ENCODE measurements around the gene ZNF618.

ZNF618 gene

DNA sequence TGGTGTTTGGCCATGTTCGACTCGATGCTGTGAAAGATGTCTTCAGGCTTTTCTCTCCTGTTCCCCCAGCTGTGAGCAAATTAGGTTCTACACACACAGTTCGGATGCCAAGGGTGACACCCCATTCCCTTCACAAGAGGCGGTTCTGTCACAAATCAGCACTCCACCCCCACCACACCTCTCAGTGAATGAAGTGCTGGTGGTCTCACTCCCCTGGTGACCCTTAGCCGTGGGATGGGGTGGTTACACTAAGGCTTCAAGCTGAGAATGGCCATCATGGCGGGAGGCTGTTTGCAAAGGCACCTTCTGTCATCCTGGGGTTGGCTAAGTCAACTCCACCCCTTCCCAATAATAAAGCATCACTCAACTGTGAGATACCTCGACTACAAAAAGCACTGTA is 175.6 kb downstream of the ZNF618 start:
- H3K27ac ChIP-seq: no peak overlapping the region
- H3K4me3 ChIP-seq (ENCODE audit: low read depth, low read length): no peak overlapping the region
- no peaks in the 10 kb centered on the region for H3K27me3 ChIP-seq (replicated peaks)
- H3K36me3 ChIP-seq (replicated peaks): peaks cover 20% of the 10 kb centered on the region
- TF ChIP-seq, protein P1, sequence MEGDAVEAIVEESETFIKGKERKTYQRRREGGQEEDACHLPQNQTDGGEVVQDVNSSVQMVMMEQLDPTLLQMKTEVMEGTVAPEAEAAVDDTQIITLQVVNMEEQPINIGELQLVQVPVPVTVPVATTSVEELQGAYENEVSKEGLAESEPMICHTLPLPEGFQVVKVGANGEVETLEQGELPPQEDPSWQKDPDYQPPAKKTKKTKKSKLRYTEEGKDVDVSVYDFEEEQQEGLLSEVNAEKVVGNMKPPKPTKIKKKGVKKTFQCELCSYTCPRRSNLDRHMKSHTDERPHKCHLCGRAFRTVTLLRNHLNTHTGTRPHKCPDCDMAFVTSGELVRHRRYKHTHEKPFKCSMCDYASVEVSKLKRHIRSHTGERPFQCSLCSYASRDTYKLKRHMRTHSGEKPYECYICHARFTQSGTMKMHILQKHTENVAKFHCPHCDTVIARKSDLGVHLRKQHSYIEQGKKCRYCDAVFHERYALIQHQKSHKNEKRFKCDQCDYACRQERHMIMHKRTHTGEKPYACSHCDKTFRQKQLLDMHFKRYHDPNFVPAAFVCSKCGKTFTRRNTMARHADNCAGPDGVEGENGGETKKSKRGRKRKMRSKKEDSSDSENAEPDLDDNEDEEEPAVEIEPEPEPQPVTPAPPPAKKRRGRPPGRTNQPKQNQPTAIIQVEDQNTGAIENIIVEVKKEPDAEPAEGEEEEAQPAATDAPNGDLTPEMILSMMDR (IDR thresholded peaks at IDR 0.05; ENCODE audit: low read depth, low read length, missing control alignments): no peak
- in situ Hi-C loops (cut with HindIII; ENCODE audit: low pct_ligation_motif_present, low sequenced_read_pairs): no loop called here
- DNase-seq: no peak

DNA sequence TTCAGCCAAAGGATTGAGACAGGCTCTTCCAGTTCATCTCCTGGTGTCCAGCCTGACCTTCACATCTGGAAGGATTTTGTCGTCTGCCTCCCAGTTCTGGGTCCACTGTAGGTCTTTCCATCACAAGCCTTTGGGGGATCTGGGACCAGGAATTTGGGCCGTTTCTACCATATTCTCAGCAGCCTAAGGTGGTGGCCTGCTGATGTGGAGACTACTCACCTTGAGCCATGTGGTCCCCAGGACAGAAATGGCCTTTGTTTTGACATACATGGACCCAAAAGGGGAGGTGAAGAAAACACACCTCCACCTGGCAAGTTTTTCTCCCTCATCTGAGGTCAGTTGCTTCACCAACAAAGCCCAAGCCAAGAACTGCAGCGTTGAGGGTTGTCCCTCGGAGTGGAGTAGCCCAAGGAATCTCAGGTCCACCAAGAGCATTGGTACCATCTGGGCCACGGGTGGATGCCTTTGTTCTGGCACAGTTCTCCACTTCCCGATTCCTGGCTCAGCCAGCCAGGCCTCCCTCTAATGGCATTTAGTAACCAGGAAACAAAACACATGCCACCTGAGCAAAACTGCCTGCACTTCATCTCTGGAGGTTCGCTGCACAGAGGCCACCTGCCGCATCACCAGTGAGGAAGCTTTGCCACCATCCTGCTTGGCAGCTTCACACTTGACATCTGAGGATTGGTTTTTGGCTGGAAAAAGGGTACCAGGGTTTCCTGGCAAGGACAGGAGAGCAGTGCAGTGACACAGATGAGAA is 177.3 kb downstream of the ZNF618 start:
- no peaks in the 10 kb centered on the region for H3K27me3 ChIP-seq (replicated peaks)
- DNase-seq: no peak
- in situ Hi-C loops (cut with HindIII; ENCODE audit: low pct_ligation_motif_present, low sequenced_read_pairs): no loop called here
- H3K36me3 ChIP-seq (replicated peaks): peaks cover 14% of the 10 kb centered on the region
- no peak overlapping the region for H3K4me3 ChIP-seq (ENCODE audit: low read depth, low read length)
- TF ChIP-seq, protein P1 (IDR thresholded peaks at IDR 0.05; ENCODE audit: low read depth, low read length, missing control alignments): no peak
- no peak overlapping the region for H3K27ac ChIP-seq

GRCh38 chr9:114054191-114054690 is 178.1 kb downstream of the ZNF618 start:
- no peak overlapping the region for H3K27ac ChIP-seq
- TF ChIP-seq, protein P1 (IDR thresholded peaks at IDR 0.05; ENCODE audit: low read depth, low read length, missing control alignments): no peak
- H3K36me3 ChIP-seq (replicated peaks): peaks cover 6% of the 10 kb centered on the region
- DNase-seq: no peak
- no peaks in the 10 kb centered on the region for H3K27me3 ChIP-seq (replicated peaks)
- H3K4me3 ChIP-seq (ENCODE audit: low read depth, low read length): no peak overlapping the region
- in situ Hi-C loops (cut with HindIII; ENCODE audit: low pct_ligation_motif_present, low sequenced_read_pairs): no loop called here

GRCh38 chr9:114055061-114055460 is 179.0 kb downstream of the ZNF618 start:
- no peak overlapping the region for H3K4me3 ChIP-seq (ENCODE audit: low read depth, low read length)
- no peaks in the 10 kb centered on the region for H3K36me3 ChIP-seq (replicated peaks)
- no peaks in the 10 kb centered on the region for H3K27me3 ChIP-seq (replicated peaks)
- DNase-seq: no peak
- no peak overlapping the region for H3K27ac ChIP-seq
- TF ChIP-seq, protein P1 (IDR thresholded peaks at IDR 0.05; ENCODE audit: low read depth, low read length, missing control alignments): no peak
- in situ Hi-C loops (cut with HindIII; ENCODE audit: low pct_ligation_motif_present, low sequenced_read_pairs): no loop called here

GRCh38 chr9:114055894-114056293 is 179.8 kb downstream of the ZNF618 start:
- Histone ChIP-seq H3K36me3 (replicated peaks) (no peaks in the 10 kb centered on the region), H3K27me3 (replicated peaks) (no peaks in the 10 kb centered on the region), H3K4me3 (ENCODE audit: low read depth, low read length) (no peak overlapping the region), H3K27ac (no peak overlapping the region)
- no peak for DNase-seq
- TF ChIP-seq, protein P1 (IDR thresholded peaks at IDR 0.05; ENCODE audit: low read depth, low read length, missing control alignments): no peak
- in situ Hi-C loops (cut with HindIII; ENCODE audit: low pct_ligation_motif_present, low sequenced_read_pairs): no loop called here
